Caco-2 (cell line): ENCODE results near the gene LEKR1. TPM values are rescaled to one million over a fixed set of nuclear protein-coding genes. Genes with fewer than 3 reads are reported as not detected.
"Not testable (repeated sequence)": the region's sequence is repeated elsewhere in the genome, so short reads cannot be mapped to it uniquely, and the experiment has no call there.

Source experiments
- BruUV-seq: library from RNA; stranded (reverse); fragments of 400-500 nt; replicated peaks from 2 replicates; lab custom pipeline; 2021; lab: Mats Ljungman, UMichigan
- CTCF ChIA-PET: fragments of 300-600 bp; sonication (Branson Sonifier 250); formaldehyde crosslinking; loops from one replicate; lab custom pipeline; 2022; ENCODE audit warnings: antibody characterized with exemption; lab: Charles Lee
- POLR2A ChIA-PET: fragments of 300-600 bp; sonication (Branson Sonifier 250); formaldehyde crosslinking; loops from one replicate; lab custom pipeline; 2022; ENCODE audit warnings: antibody characterized with exemption; lab: Charles Lee
- DNase-seq, 2 experiments: peaks; one replicate each; pipeline versions ENCODE4 v3.0.0 to v3.0.0-alpha.2; 2020 to 2022
- H3K27me3 ChIP-seq: replicated peaks from 2 replicates; pipeline ENCODE4 v1.6.0; 2011; ENCODE audit warnings: low read length; ENCODE audit not compliant: control insufficient read depth, insufficient read depth
- H3K36me3 ChIP-seq: 2 replicates; pipeline ENCODE4 v1.5.1; 2011; ENCODE audit warnings: low read length; ENCODE audit not compliant: control insufficient read depth, insufficient read depth
- H3K4me1 ChIP-seq: fragments of 250-450 bp; sonication (Bioruptor Pico); 2 replicates; pipeline ENCODE4 v1.5.1; 2020; ENCODE audit warnings: mild to moderate bottlenecking
- H3K4me3 ChIP-seq: 2 replicates; pipeline ENCODE4 v1.5.1; 2011; ENCODE audit warnings: low read depth, mild to moderate bottlenecking, control low read depth, low read length
- H3K9me3 ChIP-seq: fragments of 250-450 bp; sonication (Bioruptor Pico); 2 replicates; pipeline ENCODE4 v1.5.1; 2020; ENCODE audit warnings: mild to moderate bottlenecking, moderate library complexity
- H3K27ac Mint-ChIP-seq: one replicate; pipeline ENCODE4 v1.8.0; 2022; ENCODE audit warnings: mixed read lengths; ENCODE audit not compliant: unreplicated experiment
- H3K27me3 Mint-ChIP-seq: one replicate; pipeline ENCODE4 v1.8.0; 2022; ENCODE audit warnings: mixed read lengths; ENCODE audit not compliant: insufficient read depth, unreplicated experiment
- H3K36me3 Mint-ChIP-seq: one replicate; pipeline ENCODE4 v1.8.0; 2022; ENCODE audit warnings: mild to moderate bottlenecking, mixed read lengths; ENCODE audit not compliant: insufficient read depth, unreplicated experiment
- H3K4me1 Mint-ChIP-seq: one replicate; pipeline ENCODE4 v1.8.0; 2022; ENCODE audit warnings: low read depth, mixed read lengths; ENCODE audit not compliant: unreplicated experiment
- H3K4me3 Mint-ChIP-seq: one replicate; pipeline ENCODE4 v1.8.0; 2022; ENCODE audit warnings: mild to moderate bottlenecking, moderate library complexity, mixed read lengths; ENCODE audit not compliant: unreplicated experiment
- H3K9me3 Mint-ChIP-seq: one replicate; pipeline ENCODE4 v1.8.0; 2022; ENCODE audit warnings: mixed read lengths; ENCODE audit not compliant: unreplicated experiment
- intact Hi-C: fragments of 100-400 bp; cut with micrococcal nuclease; formaldehyde crosslinking; loops from one replicate; pipeline ENCODE4 v1.10.0; 2022; ENCODE audit not compliant: unreplicated experiment
- total RNA-seq: library from RNA; stranded (reverse); gene quantifications from 2 replicates; pipeline ENCODE4 v1.2.3, GENCODE V29; 2022
- TF ChIP-seq, protein P1 (sequence below), 2 experiments: fragments of 200-600 bp in 1 of 2; IDR thresholded peaks; 1 replicate in 1 of 2; 2 replicates in 1 of 2; pipeline versions ENCODE4 v1.5.1 to v1.8.0; 2011 to 2022; ENCODE audit warnings: antibody characterized with exemption in 1 of 2, control low read depth in 1 of 2, inconsistent platforms in 1 of 2, low read depth in 1 of 2, low read length in 1 of 2, mild to moderate bottlenecking in 1 of 2, moderate library complexity in 1 of 2; ENCODE audit not compliant: insufficient read depth in 1 of 2, severe bottlenecking in 1 of 2, unreplicated experiment in 1 of 2

The LEKR1 gene
- total RNA-seq, 1 experiment from 2014 or later: 1.6 TPM

DNA sequence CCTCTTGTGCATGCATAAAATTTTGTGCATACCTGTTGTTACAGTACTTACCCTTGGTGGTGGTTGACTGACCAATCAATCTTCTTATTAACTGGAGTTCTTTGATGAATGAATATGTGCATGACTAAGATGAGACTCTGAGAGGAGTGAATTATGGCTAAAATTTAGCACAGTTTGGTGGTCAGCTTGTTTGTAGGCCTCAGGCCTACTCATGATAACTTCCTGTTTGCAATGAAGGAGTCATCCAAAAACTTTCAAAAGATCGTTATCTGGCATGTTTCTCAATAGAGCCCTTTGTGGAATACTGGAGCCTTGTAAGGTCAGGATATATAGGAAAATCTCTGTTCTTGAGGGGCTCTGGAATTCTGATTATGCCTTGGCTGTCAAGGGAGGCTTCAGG is 66.5 kb downstream of the LEKR1 start:
- H3K27ac Mint-ChIP-seq: no peak overlapping the region
- no peaks in the 10 kb centered on the region for H3K4me1 Mint-ChIP-seq
- Histone ChIP-seq H3K27me3 (no peaks in the 10 kb centered on the region), H3K36me3 (no peaks in the 10 kb centered on the region), H3K4me3 (no peak overlapping the region), H3K9me3 (0 out of 2 replicates have a peak, but pooled peaks cover 9% of the 10 kb centered on the region), H3K4me1 (no peaks in the 10 kb centered on the region)
- H3K9me3 Mint-ChIP-seq: peaks cover 14% of the 10 kb centered on the region
- no peaks in the 10 kb centered on the region for H3K27me3 Mint-ChIP-seq
- CTCF ChIA-PET: no interaction called here
- TF ChIP-seq, protein P1, sequence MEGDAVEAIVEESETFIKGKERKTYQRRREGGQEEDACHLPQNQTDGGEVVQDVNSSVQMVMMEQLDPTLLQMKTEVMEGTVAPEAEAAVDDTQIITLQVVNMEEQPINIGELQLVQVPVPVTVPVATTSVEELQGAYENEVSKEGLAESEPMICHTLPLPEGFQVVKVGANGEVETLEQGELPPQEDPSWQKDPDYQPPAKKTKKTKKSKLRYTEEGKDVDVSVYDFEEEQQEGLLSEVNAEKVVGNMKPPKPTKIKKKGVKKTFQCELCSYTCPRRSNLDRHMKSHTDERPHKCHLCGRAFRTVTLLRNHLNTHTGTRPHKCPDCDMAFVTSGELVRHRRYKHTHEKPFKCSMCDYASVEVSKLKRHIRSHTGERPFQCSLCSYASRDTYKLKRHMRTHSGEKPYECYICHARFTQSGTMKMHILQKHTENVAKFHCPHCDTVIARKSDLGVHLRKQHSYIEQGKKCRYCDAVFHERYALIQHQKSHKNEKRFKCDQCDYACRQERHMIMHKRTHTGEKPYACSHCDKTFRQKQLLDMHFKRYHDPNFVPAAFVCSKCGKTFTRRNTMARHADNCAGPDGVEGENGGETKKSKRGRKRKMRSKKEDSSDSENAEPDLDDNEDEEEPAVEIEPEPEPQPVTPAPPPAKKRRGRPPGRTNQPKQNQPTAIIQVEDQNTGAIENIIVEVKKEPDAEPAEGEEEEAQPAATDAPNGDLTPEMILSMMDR (IDR thresholded peaks at IDR 0.05; ENCODE audit: insufficient read depth in 1 of 2, low read depth in 1 of 2, low read length in 1 of 2, severe bottlenecking in 1 of 2, unreplicated experiment in 1 of 2): no peak
- no peak for DNase-seq
- BruUV-seq: no TSS peak
- no peaks in the 10 kb centered on the region for H3K36me3 Mint-ChIP-seq
- intact Hi-C loops: no loop called here
- POLR2A ChIA-PET: no interaction called here
- no peak overlapping the region for H3K4me3 Mint-ChIP-seq

DNA sequence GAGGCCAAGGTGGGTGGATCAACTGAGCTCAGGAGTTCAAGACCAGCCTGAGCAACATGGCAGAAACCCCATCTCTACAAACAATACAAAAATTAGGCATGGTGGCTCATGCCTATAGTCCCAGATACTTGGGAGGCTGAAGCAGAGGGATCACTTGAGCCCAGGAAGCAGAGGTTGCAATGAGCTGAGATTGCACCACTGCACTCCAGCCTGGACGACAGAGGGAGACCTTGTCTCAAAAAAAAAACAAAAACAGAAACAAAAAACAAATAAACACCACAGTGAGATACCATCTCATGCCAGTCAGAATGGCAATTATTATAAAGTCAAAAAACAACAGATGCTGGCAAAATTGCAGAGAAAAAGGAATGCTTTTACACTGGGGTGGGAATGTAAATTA is 69.2 kb downstream of the LEKR1 start:
- H3K4me3 Mint-ChIP-seq: not testable (repeated sequence)

DNA sequence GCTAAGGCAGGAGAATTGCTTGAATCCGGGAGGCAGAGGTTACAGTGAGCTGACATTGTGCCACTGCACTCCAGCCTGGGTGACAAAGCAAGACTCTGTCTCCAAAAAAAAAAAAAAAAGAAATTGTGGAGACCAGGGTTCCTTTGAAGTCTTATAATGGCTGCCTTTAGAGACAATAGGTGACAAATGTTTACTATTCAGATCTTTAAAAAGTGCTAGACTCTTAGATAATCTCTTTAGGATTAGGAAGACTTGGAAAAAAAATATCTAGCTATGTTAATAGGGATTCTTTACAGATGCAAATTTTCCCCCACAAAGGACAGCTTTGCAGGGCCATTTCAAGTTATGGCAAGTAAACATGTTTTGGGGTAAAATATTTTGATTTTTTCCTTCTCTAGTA is 71.7 kb downstream of the LEKR1 start:
- POLR2A ChIA-PET, intact Hi-C loops, H3K36me3 Mint-ChIP-seq, H3K4me1 ChIP-seq, CTCF ChIA-PET, H3K4me3 Mint-ChIP-seq, H3K27ac Mint-ChIP-seq, BruUV-seq, H3K4me1 Mint-ChIP-seq, H3K36me3 ChIP-seq, H3K27me3 Mint-ChIP-seq, H3K4me3 ChIP-seq, H3K27me3 ChIP-seq, DNase-seq, H3K9me3 ChIP-seq: not testable (repeated sequence)
- peaks cover 14% of the 10 kb centered on the region for H3K9me3 Mint-ChIP-seq

More for the DNA sequence above, 69.2 kb downstream of the LEKR1 start:
- H3K27ac Mint-ChIP-seq, H3K27me3 Mint-ChIP-seq, H3K9me3 ChIP-seq, H3K4me3 ChIP-seq, H3K4me1 ChIP-seq, H3K36me3 Mint-ChIP-seq, CTCF ChIA-PET, POLR2A ChIA-PET, intact Hi-C loops, DNase-seq, H3K4me1 Mint-ChIP-seq, BruUV-seq, H3K36me3 ChIP-seq, H3K27me3 ChIP-seq: not testable (repeated sequence)
- H3K9me3 Mint-ChIP-seq: peaks cover 14% of the 10 kb centered on the region

DNA sequence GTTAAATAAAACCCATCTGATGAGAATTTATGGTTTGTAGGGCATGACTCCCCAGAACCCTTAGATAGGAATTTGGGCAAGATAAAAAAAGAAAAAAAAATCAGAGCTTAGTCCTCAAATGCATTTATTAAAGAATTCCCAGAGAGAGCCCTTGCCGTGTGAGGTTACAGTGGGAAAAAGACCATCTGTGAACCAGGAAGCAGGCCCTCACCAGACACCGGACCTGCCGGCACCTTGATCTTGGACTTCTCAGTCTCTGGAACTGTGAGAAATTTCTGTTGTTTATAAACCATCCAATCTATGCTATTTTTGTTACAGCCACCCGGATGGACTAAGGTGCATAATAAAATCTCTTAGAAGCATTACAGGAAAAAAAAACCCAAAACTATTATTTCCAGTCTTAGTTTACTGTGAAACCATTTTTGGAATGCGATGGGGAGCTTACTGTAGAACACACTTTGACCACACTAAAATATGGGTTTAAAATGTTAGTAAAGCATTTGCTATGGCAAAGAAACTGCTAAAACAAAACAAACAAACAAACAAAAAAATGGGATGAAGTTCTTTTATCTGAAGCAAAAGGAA is 72.2 kb downstream of the LEKR1 start:
- TF ChIP-seq, protein P1 (IDR thresholded peaks at IDR 0.05; ENCODE audit: insufficient read depth in 1 of 2, low read depth in 1 of 2, low read length in 1 of 2, severe bottlenecking in 1 of 2, unreplicated experiment in 1 of 2): no peak
- H3K36me3 Mint-ChIP-seq: no peaks in the 10 kb centered on the region
- no peaks in the 10 kb centered on the region for H3K27me3 ChIP-seq
- H3K9me3 ChIP-seq: 0 out of 2 replicates have a peak, but pooled peaks cover 9% of the 10 kb centered on the region
- no peak for DNase-seq
- no peaks in the 10 kb centered on the region for H3K4me1 ChIP-seq
- ChIA-PET CTCF (no interaction called here), POLR2A (no interaction called here)
- BruUV-seq: no TSS peak
- intact Hi-C loops: no loop called here
- no peak overlapping the region for H3K4me3 ChIP-seq
- H3K4me3 Mint-ChIP-seq: no peak overlapping the region
- H3K27me3 Mint-ChIP-seq: no peaks in the 10 kb centered on the region
- no peak overlapping the region for H3K27ac Mint-ChIP-seq
- H3K36me3 ChIP-seq: no peaks in the 10 kb centered on the region
- peaks cover 14% of the 10 kb centered on the region for H3K9me3 Mint-ChIP-seq
- H3K4me1 Mint-ChIP-seq: no peaks in the 10 kb centered on the region
